ENCODE results near the gene CD200R1.

DNA sequence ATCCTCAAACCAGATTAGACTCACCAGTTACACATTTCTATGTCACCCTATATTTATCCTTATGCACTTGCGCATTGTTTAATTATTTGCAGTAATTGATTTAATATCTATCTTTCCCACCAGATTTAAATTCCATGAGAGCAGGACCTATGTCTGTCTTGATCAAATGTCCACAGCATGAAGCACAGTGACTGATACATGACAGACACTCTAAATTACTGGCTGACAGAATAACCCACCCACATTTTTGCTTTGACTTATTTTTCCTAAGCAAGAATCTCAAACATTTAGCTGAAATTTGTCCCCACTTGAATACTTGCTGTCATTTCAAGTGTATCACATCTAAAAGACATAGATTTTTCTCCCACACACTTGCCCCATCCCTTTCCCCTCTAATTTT, 7.5 kb downstream of the CD200R1 start:
- TF ChIP-seq CTCF (IDR thresholded peaks at IDR 0.05; ENCODE audit: insufficient read depth, low read length, poor library complexity, severe bottlenecking), result no peak
- TF ChIP-seq EZH2phosphoT487 (conservative IDR thresholded peaks at IDR 0.05; ENCODE audit: low read length), result no peak

Data from SU-DHL-6 (cell line).